ENCODE results near the gene AGBL1. TPM values are rescaled to one million over a fixed set of nuclear protein-coding genes. Genes with fewer than 3 reads are reported as not detected.

Gene AGBL1
- total and polyA plus RNA-seq, 4 donors, result 0.08 to 147 (median 4.7) TPM

- ATAC-seq (ENCODE audit: insufficient read depth, low FRiP score) (no peak), DNase-seq (no peak)
- H3K4me1 ChIP-seq (ENCODE audit: control insufficient read depth in 5 of 5, insufficient read depth in 5 of 5, low read length in 5 of 5), result peaks cover 0 to 6% (median 0%) of the 10 kb centered on the region in 5 donors
- H3K36me3 ChIP-seq (ENCODE audit: control insufficient read depth in 4 of 4, insufficient read depth in 4 of 4, low read length in 4 of 4), result no peaks in the 10 kb centered on the region
- H3K27me3 ChIP-seq (ENCODE audit: control insufficient read depth in 3 of 3, insufficient read depth in 3 of 3, low read length in 2 of 3), result no peaks in the 10 kb centered on the region
- H3K9ac ChIP-seq (ENCODE audit: insufficient read depth in 1 of 2, low read length in 2 of 2), result no peak overlapping the region
- no peaks in the 10 kb centered on the region for H3K9me3 ChIP-seq (ENCODE audit: control insufficient read depth in 4 of 4, insufficient read depth in 3 of 4, low read length in 3 of 4)
- no peak for TF ChIP-seq CTCF (IDR thresholded peaks at IDR 0.05; ENCODE audit: control extremely low read depth, extremely low read depth)
- WGBS, 2 donors, result 76 to 78% methylated on average over 5 of the region's 5 CpGs
- no peak overlapping the region for H3K27ac ChIP-seq (ENCODE audit: low read depth in 1 of 2, low read length in 1 of 2)
- H3K4me3 ChIP-seq, result no peak overlapping the region
Measured at GRCh38 chr15:86765281-86765680, 685.6 kb downstream of the AGBL1 start.

GRCh38 chr15:86772369-86773059 is 692.8 kb downstream of the AGBL1 start:
- no peaks in the 10 kb centered on the region for H3K36me3 ChIP-seq (ENCODE audit: control insufficient read depth in 4 of 4, insufficient read depth in 4 of 4, low read length in 4 of 4)

GRCh38 chr15:86773736-86774135 is 694.1 kb downstream of the AGBL1 start:
- H3K9ac ChIP-seq (ENCODE audit: insufficient read depth in 1 of 2, low read length in 2 of 2), result no peak overlapping the region
- H3K9me3 ChIP-seq (ENCODE audit: control insufficient read depth in 4 of 4, insufficient read depth in 3 of 4, low read length in 3 of 4), result no peaks in the 10 kb centered on the region
- TF ChIP-seq CTCF (IDR thresholded peaks at IDR 0.05; ENCODE audit: control extremely low read depth, extremely low read depth), result no peak
- ATAC-seq (ENCODE audit: insufficient read depth, low FRiP score) (no peak), DNase-seq (no peak)
- no peak overlapping the region for H3K4me3 ChIP-seq
- H3K4me1 ChIP-seq (ENCODE audit: control insufficient read depth in 5 of 5, insufficient read depth in 5 of 5, low read length in 5 of 5), result peaks cover 0 to 10% (median 0%) of the 10 kb centered on the region in 5 donors
- H3K36me3 ChIP-seq (ENCODE audit: control insufficient read depth in 4 of 4, insufficient read depth in 4 of 4, low read length in 4 of 4), result no peaks in the 10 kb centered on the region
- WGBS, 2 donors, result 67 to 76% methylated on average over 1 of the region's 1 CpG
- H3K27me3 ChIP-seq (ENCODE audit: control insufficient read depth in 3 of 3, insufficient read depth in 3 of 3, low read length in 2 of 3), result no peaks in the 10 kb centered on the region
- no peak overlapping the region for H3K27ac ChIP-seq (ENCODE audit: low read depth in 1 of 2, low read length in 1 of 2)

More at GRCh38 chr15:86772369-86773059, 692.8 kb downstream of the AGBL1 start:
- WGBS, 2 donors, result 45 to 49% methylated on average over 3 of the region's 3 CpGs
- Histone ChIP-seq H3K4me3 (no peak overlapping the region), H3K27ac (ENCODE audit: low read depth in 1 of 2, low read length in 1 of 2) (no peak overlapping the region), H3K4me1 (ENCODE audit: control insufficient read depth in 5 of 5, insufficient read depth in 5 of 5, low read length in 5 of 5) (peaks cover 0 to 10% (median 0%) of the 10 kb centered on the region in 5 donors), H3K9ac (ENCODE audit: insufficient read depth in 1 of 2, low read length in 2 of 2) (no peak overlapping the region), H3K27me3 (ENCODE audit: control insufficient read depth in 3 of 3, insufficient read depth in 3 of 3, low read length in 2 of 3) (no peaks in the 10 kb centered on the region), H3K9me3 (ENCODE audit: control insufficient read depth in 4 of 4, insufficient read depth in 3 of 4, low read length in 3 of 4) (no peaks in the 10 kb centered on the region)
- TF ChIP-seq CTCF (IDR thresholded peaks at IDR 0.05; ENCODE audit: control extremely low read depth, extremely low read depth), result no peak
- ATAC-seq (ENCODE audit: insufficient read depth, low FRiP score) (no peak), DNase-seq (peak in 2 of 3 donors; percentile 59 to 82)
